A549 (cell line): ENCODE results near the gene TRAPPC12. TPM values are rescaled to one million over a fixed set of nuclear protein-coding genes. Genes with fewer than 3 reads are reported as not detected.

ENCODE experiments used
- ATAC-seq, 2 experiments: fragments of 200-7000 bp in 1 of 2; fragments of >200 bp in 1 of 2; cut with Nextera tagmentation in 1 of 2; cut with Tn5 transposase in 1 of 2; 3 replicates each; pipeline versions ENCODE4 v1.8.0 to v1.9.1; 2018 to 2020; ENCODE audit warnings: mild to moderate bottlenecking in 1 of 2, moderate library complexity in 1 of 2
- CTCF ChIA-PET: fragments of 300-600 bp; sonication (Branson Sonifier 250); formaldehyde crosslinking; extraction: SDS; loops from one replicate; lab custom pipeline; 2021; ENCODE audit warnings: antibody characterized with exemption, inconsistent platforms; lab: Yijun Ruan, JAX
- POLR2A ChIA-PET: fragments of 350-600 bp; formaldehyde crosslinking; extraction: SDS; loops from one replicate; lab custom pipeline; 2021; ENCODE audit warnings: antibody characterized with exemption, inconsistent platforms; lab: Yijun Ruan, JAX
- DNase-seq, 2 experiments: peaks; one replicate each; pipeline versions ENCODE4 v3.0.0 to v3.0.0-alpha.2; 2011 to 2016; ENCODE audit warnings: low read depth in 1 of 2, low spot score in 1 of 2
- FAIRE-seq: peaks from 2 replicates; lab custom pipeline; 2011; peaks lifted over from hg19 to GRCh38; lab: Jason Lieb, UNC
- H3K27ac ChIP-seq, 2 experiments: fragments of >200 bp; sonication (Bioruptor Twin); formaldehyde crosslinking; 3 replicates each; pipeline ENCODE4 v1.5.1; 2016 to 2017
- H3K4me1 ChIP-seq: fragments of >200 bp; sonication (Bioruptor Twin); formaldehyde crosslinking; 3 replicates; pipeline ENCODE4 v1.6.1; 2016
- H3K4me2 ChIP-seq: fragments of >200 bp; sonication (Bioruptor Twin); formaldehyde crosslinking; 3 replicates; pipeline ENCODE4 v1.6.1; 2016
- H3K4me3 ChIP-seq: fragments of >200 bp; sonication (Bioruptor Twin); formaldehyde crosslinking; 3 replicates; pipeline ENCODE4 v1.5.1; 2016
- H3K9me3 ChIP-seq: fragments of >200 bp; sonication (Bioruptor Twin); formaldehyde crosslinking; 3 replicates; pipeline ENCODE4 v1.6.1; 2016
- BHLHE40 ChIP-seq: IDR thresholded peaks from 2 replicates; pipeline ENCODE4 v1.6.1; 2012; ENCODE audit warnings: low read depth, low read length, inconsistent platforms
- CBX8 ChIP-seq: fragments of 200-600 bp; sonication (generic); IDR thresholded peaks from 2 replicates; pipeline ENCODE4 v1.6.1; 2016
- CHD2 ChIP-seq: fragments of 150-350 bp; IDR thresholded peaks from 2 replicates; pipeline ENCODE4 v1.6.1; 2014; ENCODE audit warnings: low read length; ENCODE audit not compliant: partially characterized antibody
- CHD4 ChIP-seq: fragments of 200-600 bp; sonication (generic); IDR thresholded peaks from 2 replicates; pipeline ENCODE4 v1.6.1; 2016; ENCODE audit warnings: antibody characterized with exemption, mild to moderate bottlenecking, borderline replicate concordance
- ELK1 ChIP-seq: fragments of 150-350 bp; IDR thresholded peaks from 2 replicates; pipeline ENCODE4 v1.6.1; 2014; ENCODE audit warnings: low read depth, mild to moderate bottlenecking, low read length
- FOSB ChIP-seq: fragments of 250-450 bp; sonication (Bioruptor Pico); IDR thresholded peaks from 2 replicates; pipeline ENCODE4 v1.5.0; 2020; ENCODE audit warnings: mild to moderate bottlenecking, moderate library complexity
- FOXS1 ChIP-seq: fragments of 250-450 bp; sonication (Bioruptor Pico); IDR thresholded peaks from 2 replicates; pipeline ENCODE4 v1.5.0; 2020; ENCODE audit warnings: mild to moderate bottlenecking, moderate library complexity
- GATA3 ChIP-seq: IDR thresholded peaks from 2 replicates; pipeline ENCODE4 v1.6.1; 2012; ENCODE audit warnings: borderline replicate concordance
- HES2 ChIP-seq: fragments of >200 bp; sonication (Bioruptor Twin); formaldehyde crosslinking; IDR thresholded peaks from 2 replicates; pipeline ENCODE4 v1.6.1; 2016
- HEYL ChIP-seq: fragments of 250-450 bp; sonication (Bioruptor Pico); IDR thresholded peaks from 2 replicates; pipeline ENCODE4 v1.8.0; 2021; ENCODE audit warnings: mild to moderate bottlenecking, moderate library complexity
- HOXB5 ChIP-seq: fragments of 250-450 bp; sonication (Bioruptor Pico); IDR thresholded peaks from 2 replicates; pipeline ENCODE4 v1.5.0; 2020; ENCODE audit warnings: mild to moderate bottlenecking, moderate library complexity
- KDM1A ChIP-seq: fragments of 200-600 bp; sonication (generic); IDR thresholded peaks from 2 replicates; pipeline ENCODE4 v1.6.1; 2016; ENCODE audit warnings: low read depth, mild to moderate bottlenecking
- MAFK ChIP-seq: fragments of 450-650 bp; IDR thresholded peaks from 2 replicates; pipeline ENCODE4 v1.6.1; 2014; ENCODE audit not compliant: partially characterized antibody
- MAX ChIP-seq: IDR thresholded peaks from 2 replicates; pipeline ENCODE4 v1.6.1; 2012
- MAZ ChIP-seq: fragments of 150-350 bp; IDR thresholded peaks from 2 replicates; pipeline ENCODE4 v1.6.1; 2014; ENCODE audit warnings: antibody characterized with exemption, low read depth, low read length, borderline replicate concordance
- NPAS2 ChIP-seq: fragments of 250-450 bp; sonication (Bioruptor Pico); IDR thresholded peaks from 2 replicates; pipeline ENCODE4 v1.8.0; 2022; ENCODE audit warnings: mild to moderate bottlenecking, moderate library complexity, borderline replicate concordance
- NR3C1 ChIP-seq: fragments of >200 bp; sonication (Bioruptor Twin); formaldehyde crosslinking; IDR thresholded peaks from 3 replicates; pipeline ENCODE4 v1.6.1; 2017
- PHF8 ChIP-seq: fragments of 200-600 bp; sonication (generic); IDR thresholded peaks from 2 replicates; pipeline ENCODE4 v1.6.1; 2016; ENCODE audit warnings: low read depth, mild to moderate bottlenecking, antibody characterized with exemption, moderate library complexity, borderline replicate concordance
- POLR2AphosphoS2 ChIP-seq: conservative IDR thresholded peaks from 2 replicates; pipeline ENCODE4 v1.6.1; 2012; ENCODE audit warnings: low read length, improper control_type of control experiment, inconsistent platforms
- RAD21 ChIP-seq, 2 experiments: fragments of >200 bp in 1 of 2; sonication (Bioruptor Twin) in 1 of 2; formaldehyde crosslinking in 1 of 2; IDR thresholded peaks in 1 of 2; conservative IDR thresholded peaks in 1 of 2; 2 replicates in 1 of 2; 3 replicates in 1 of 2; pipeline ENCODE4 v1.6.1; 2012 to 2018; ENCODE audit warnings: inconsistent platforms in 1 of 2
- RCOR1 ChIP-seq: fragments of 150-350 bp; IDR thresholded peaks from 2 replicates; pipeline ENCODE4 v1.6.1; 2014; ENCODE audit warnings: antibody characterized with exemption, low read length, low read depth
- RNF2 ChIP-seq: fragments of 200-600 bp; sonication (generic); IDR thresholded peaks from 2 replicates; pipeline ENCODE4 v1.6.1; 2016; ENCODE audit warnings: low read depth, mild to moderate bottlenecking, antibody characterized with exemption, moderate library complexity, borderline replicate concordance
- TFCP2L1 ChIP-seq: fragments of 250-450 bp; sonication (Bioruptor Pico); IDR thresholded peaks from 2 replicates; pipeline ENCODE4 v1.5.0; 2021; ENCODE audit warnings: mild to moderate bottlenecking
- USF2 ChIP-seq: fragments of 450-650 bp; IDR thresholded peaks from 2 replicates; pipeline ENCODE4 v1.6.1; 2014; ENCODE audit warnings: antibody characterized with exemption
- ZFP36 ChIP-seq: fragments of 450-650 bp; IDR thresholded peaks from 2 replicates; pipeline ENCODE4 v1.6.1; 2014; ENCODE audit warnings: borderline replicate concordance; ENCODE audit not compliant: partially characterized antibody
- WGBS: methylation state at CpG from one replicate; pipeline ENCODE4 v1.1.6; 2017; ENCODE audit errors: missing lambda C conversion rate; 5-methylcytosine and 5-hydroxymethylcytosine counted together
- polyA plus RNA-seq, 4 experiments: library from polyadenylated mRNA; depleted of rRNA in 3 of 4; stranded (reverse); fragments of >200 nt; fragmentation: RNase III in 1 of 4; extraction: RNeasy Plus Mini Kit Qiagen cat#74134 plus additional on column Dnase treatment in 1 of 4; gene quantifications; 2 replicates in 3 of 4; 3 replicates in 1 of 4; pipeline ENCODE4 v1.2.3, GENCODE V29; 2011 to 2017

Gene TRAPPC12
- polyA plus RNA-seq, 2 of the 4 experiments (the other 2 are of a cell fraction), result 42.3 to 55.0 TPM

GRCh38 chr2:3468296-3468988 is 88.9 kb downstream of the TRAPPC12 start:
- H3K4me2 ChIP-seq, result no peak overlapping the region
- peaks cover 17% of the 10 kb centered on the region for H3K4me1 ChIP-seq
- no peak overlapping the region for H3K4me3 ChIP-seq
- no peaks in the 10 kb centered on the region for H3K9me3 ChIP-seq
- ATAC-seq (no peak), FAIRE-seq (no peak), DNase-seq (no peak)
- CTCF ChIA-PET, result interaction anchor here (0.5 to 1.7 kb wide), 2 partner anchors 48 to 69 kb away, joined by 3 to 4 read pairs; no protein-coding TSS in a partner anchor
- TF ChIP-seq RNF2 (no peak), USF2 (no peak), RAD21 (conservative IDR thresholded peaks at IDR 0.05 in 1 of 2, IDR thresholded peaks at IDR 0.05 in 1 of 2) (no peak), ELK1 (no peak), CHD2 (no peak), TFCP2L1 (CRISPR knock-in tag) (no peak), BHLHE40 (no peak), ZFP36 (no peak), NR3C1 (no peak), FOSB (CRISPR knock-in tag) (no peak), MAZ (no peak), PHF8 (no peak), MAFK (no peak)
- no peak overlapping the region for H3K27ac ChIP-seq
- POLR2A ChIA-PET, result no interaction called here
- 96% methylated on average over 30 of the region's 31 CpGs for WGBS

- Histone ChIP-seq H3K27ac (no peak overlapping the region), H3K9me3 (no peaks in the 10 kb centered on the region), H3K4me2 (no peak overlapping the region), H3K4me1 (peaks cover 17% of the 10 kb centered on the region), H3K4me3 (no peak overlapping the region)
- ChIA-PET CTCF (interaction anchor here (2.0 kb wide), 1 partner anchor 46 kb away, joined by 7 read pairs; no protein-coding TSS in a partner anchor), POLR2A (no interaction called here)
- ATAC-seq, result no peak
- no peak for TF ChIP-seq POLR2AphosphoS2
- TF ChIP-seq HES2, result no peak
- TF ChIP-seq HEYL (CRISPR knock-in tag), result no peak
- no peak for TF ChIP-seq CBX8
- TF ChIP-seq MAX, result no peak
- TF ChIP-seq TFCP2L1 (CRISPR knock-in tag), result no peak
- TF ChIP-seq PHF8, result no peak
- TF ChIP-seq HOXB5 (CRISPR knock-in tag), result no peak
- TF ChIP-seq FOXS1 (CRISPR knock-in tag), result no peak
- TF ChIP-seq BHLHE40, result no peak
- TF ChIP-seq KDM1A, result no peak
- TF ChIP-seq RNF2, result no peak
- TF ChIP-seq NR3C1, result no peak
- TF ChIP-seq NPAS2 (CRISPR knock-in tag), result no peak
- no peak for TF ChIP-seq RCOR1
- TF ChIP-seq CHD4, result no peak
- no peak for TF ChIP-seq GATA3
- no peak for FAIRE-seq
- DNase-seq, result no peak
- 88% methylated on average over 7 of the region's 7 CpGs for WGBS
Observed at GRCh38 chr2:3469486-3469885, 90.0 kb downstream of the TRAPPC12 start.
